ENCODE measurements around the gene FXYD7. TPM values are rescaled to one million over a fixed set of nuclear protein-coding genes. Genes with fewer than 3 reads are reported as not detected.
"Not testable (repeated sequence)": the region's sequence is repeated elsewhere in the genome, so short reads cannot be mapped to it uniquely, and the experiment has no call there.

Gene FXYD7
- total RNA-seq, 1 experiment from 2014 or later = not detected

- H3K27me3 ChIP-seq = no peaks in the 10 kb centered on the region
- peak; percentile 82 for DNase-seq
Measured at GRCh38 chr19:35120492-35120891, 22.6 kb upstream of the FXYD7 start.

GRCh38 chr19:35120898-35121297 lies 22.2 kb upstream of the FXYD7 start:
- peak; percentile 78 for DNase-seq
- no peaks in the 10 kb centered on the region for H3K36me3 ChIP-seq
- H3K27me3 ChIP-seq = no peaks in the 10 kb centered on the region
- no peak overlapping the region for H3K4me3 ChIP-seq
- no peaks in the 10 kb centered on the region for H3K9me3 ChIP-seq

More at GRCh38 chr19:35120492-35120891, 22.6 kb upstream of the FXYD7 start:
- Histone ChIP-seq H3K36me3 (no peaks in the 10 kb centered on the region), H3K9me3 (no peaks in the 10 kb centered on the region), H3K4me3 (no peak overlapping the region)

GRCh38 chr19:35122687-35123551 lies 20.1 kb upstream of the FXYD7 start:
- Histone ChIP-seq H3K9me3 (no peaks in the 10 kb centered on the region), H3K36me3 (no peaks in the 10 kb centered on the region), H3K27me3 (no peaks in the 10 kb centered on the region), H3K4me3 (no peak overlapping the region)
- peak; percentile 51 for DNase-seq

GRCh38 chr19:35123573-35123972 lies 19.5 kb upstream of the FXYD7 start:
- Histone ChIP-seq H3K9me3 (no peaks in the 10 kb centered on the region), H3K27me3 (no peaks in the 10 kb centered on the region), H3K36me3 (no peaks in the 10 kb centered on the region), H3K4me3 (peak overlapping the region; percentile 60)
- peak; percentile 89 for DNase-seq

- DNase-seq = peak; percentile 93
- no peaks in the 10 kb centered on the region for H3K27me3 ChIP-seq
- no peaks in the 10 kb centered on the region for H3K9me3 ChIP-seq
- peak overlapping the region; percentile 60 for H3K4me3 ChIP-seq
- no peaks in the 10 kb centered on the region for H3K36me3 ChIP-seq
Measured at GRCh38 chr19:35124098-35125060, 18.7 kb upstream of the FXYD7 start.

GRCh38 chr19:35125270-35125717 lies 17.8 kb upstream of the FXYD7 start:
- Histone ChIP-seq H3K9me3 (no peaks in the 10 kb centered on the region), H3K27me3 (no peaks in the 10 kb centered on the region), H3K4me3 (no peak overlapping the region), H3K36me3 (no peaks in the 10 kb centered on the region)
- DNase-seq = no peak

- no peak for DNase-seq
- no peaks in the 10 kb centered on the region for H3K9me3 ChIP-seq
- H3K27me3 ChIP-seq = no peaks in the 10 kb centered on the region
- no peaks in the 10 kb centered on the region for H3K36me3 ChIP-seq
- H3K4me3 ChIP-seq = no peak overlapping the region
Measured at GRCh38 chr19:35125749-35126623, 17.1 kb upstream of the FXYD7 start.

GRCh38 chr19:35126624-35126959 lies 16.5 kb upstream of the FXYD7 start:
- Histone ChIP-seq H3K4me3 (no peak overlapping the region), H3K36me3 (no peaks in the 10 kb centered on the region), H3K27me3 (no peaks in the 10 kb centered on the region), H3K9me3 (no peaks in the 10 kb centered on the region)
- no peak for DNase-seq

- no peaks in the 10 kb centered on the region for H3K27me3 ChIP-seq
- H3K36me3 ChIP-seq = no peaks in the 10 kb centered on the region
- H3K4me3 ChIP-seq = no peak overlapping the region
- DNase-seq = no peak
- no peaks in the 10 kb centered on the region for H3K9me3 ChIP-seq
Measured at GRCh38 chr19:35127871-35128270, 15.2 kb upstream of the FXYD7 start.

GRCh38 chr19:35128398-35129057 lies 14.5 kb upstream of the FXYD7 start:
- Histone ChIP-seq H3K4me3 (no peak overlapping the region), H3K9me3 (no peaks in the 10 kb centered on the region), H3K36me3 (no peaks in the 10 kb centered on the region), H3K27me3 (no peaks in the 10 kb centered on the region)
- no peak for DNase-seq

- not testable (repeated sequence) for H3K4me3 ChIP-seq, H3K36me3 ChIP-seq, H3K9me3 ChIP-seq, DNase-seq, H3K27me3 ChIP-seq
Measured at GRCh38 chr19:35129724-35130274, 13.3 kb upstream of the FXYD7 start.

- Histone ChIP-seq H3K36me3 (no peaks in the 10 kb centered on the region), H3K4me3 (no peak overlapping the region), H3K27me3 (no peaks in the 10 kb centered on the region), H3K9me3 (no peaks in the 10 kb centered on the region)
- DNase-seq = no peak
Measured at GRCh38 chr19:35130761-35131720, 12.0 kb upstream of the FXYD7 start.

GRCh38 chr19:35132254-35132653 lies 10.8 kb upstream of the FXYD7 start:
- H3K4me3 ChIP-seq = no peak overlapping the region
- H3K9me3 ChIP-seq = no peaks in the 10 kb centered on the region
- H3K27me3 ChIP-seq = no peaks in the 10 kb centered on the region
- DNase-seq = no peak
- H3K36me3 ChIP-seq = no peaks in the 10 kb centered on the region

- H3K4me3 ChIP-seq = no peak overlapping the region
- H3K36me3 ChIP-seq = no peaks in the 10 kb centered on the region
- H3K9me3 ChIP-seq = no peaks in the 10 kb centered on the region
- no peaks in the 10 kb centered on the region for H3K27me3 ChIP-seq
- no peak for DNase-seq
Measured at GRCh38 chr19:35133826-35134225, 9.2 kb upstream of the FXYD7 start.
